Suppressor macrophage (primary cell): ENCODE measurements around the gene RTTN.
"Not testable (repeated sequence)": the region's sequence is repeated elsewhere in the genome, so short reads cannot be mapped to it uniquely, and the experiment has no call there.

Experiments used
- DNase-seq, 4 experiments: peaks; one replicate each; pipeline ENCODE4 v3.0.0-alpha.2; 2020 to 2022

RTTN gene

DNA sequence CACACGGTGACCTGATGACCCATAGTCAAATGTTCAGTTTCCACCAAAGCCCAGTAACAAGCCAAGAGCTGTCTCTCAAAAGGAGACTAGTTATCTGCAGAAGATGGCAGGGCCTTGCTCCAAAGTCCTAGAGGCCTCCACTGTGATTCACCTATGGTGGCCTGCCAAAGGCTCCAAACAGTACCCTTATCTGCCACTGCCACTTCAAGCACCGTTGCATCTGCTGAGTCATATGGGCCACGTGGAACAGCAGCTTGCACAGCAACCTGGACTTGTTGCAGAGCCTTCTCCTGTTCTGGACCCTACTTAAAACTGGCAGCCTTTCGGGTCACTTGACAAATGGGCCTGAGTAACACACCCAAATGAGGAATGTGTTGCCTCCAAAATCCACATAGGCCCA lies 230.2 kb downstream of the RTTN start:
- not testable (repeated sequence) for DNase-seq

DNA sequence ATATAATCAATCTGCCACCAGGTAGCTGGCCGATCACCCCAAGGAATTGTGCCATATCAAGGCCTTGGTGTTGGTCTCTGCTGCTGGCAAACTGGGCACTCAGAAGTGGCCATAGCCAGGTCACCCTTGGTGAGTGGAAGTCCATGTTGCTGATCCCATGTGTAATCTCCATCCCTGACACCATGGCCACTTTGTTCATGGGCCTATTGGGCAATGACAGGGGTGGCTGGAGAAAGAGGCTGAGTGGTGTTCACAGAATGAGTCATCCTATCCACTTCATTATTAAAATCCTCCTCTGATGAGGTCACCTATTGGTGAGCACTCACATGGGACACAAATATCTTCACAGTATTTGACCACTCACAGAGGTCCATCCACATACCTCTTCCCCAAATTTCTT lies 231.1 kb downstream of the RTTN start:
- DNase-seq: peak; percentile 42 to 66 (median 44)

DNA sequence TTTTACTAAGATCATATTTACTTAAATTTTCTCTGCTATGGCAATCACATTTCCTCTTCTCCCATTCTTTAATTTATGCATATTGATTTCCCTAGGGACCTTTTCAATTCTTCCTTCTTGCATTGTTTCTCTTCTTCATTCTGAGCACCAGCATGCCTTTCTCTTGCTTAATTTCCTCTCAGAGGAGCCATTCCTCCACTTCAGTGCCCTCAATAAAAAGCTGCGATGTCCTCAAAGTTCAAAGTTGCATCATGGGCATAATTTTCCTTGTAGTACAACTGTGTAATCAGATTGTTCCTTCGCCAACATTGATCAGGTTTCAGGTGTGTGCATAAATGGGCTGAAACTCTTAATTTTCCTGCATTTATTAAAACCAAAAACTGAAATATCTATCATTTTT lies 236.0 kb downstream of the RTTN start:
- DNase-seq: peak in 1 of 4 experiments; percentile 26

GRCh38 chr18:69968039-69968438 lies 237.4 kb downstream of the RTTN start:
- no peak for DNase-seq

GRCh38 chr18:69963196-69963595 lies 242.3 kb downstream of the RTTN start:
- no peak for DNase-seq

GRCh38 chr18:69961718-69962117 lies 243.8 kb downstream of the RTTN start:
- DNase-seq: no peak

DNA sequence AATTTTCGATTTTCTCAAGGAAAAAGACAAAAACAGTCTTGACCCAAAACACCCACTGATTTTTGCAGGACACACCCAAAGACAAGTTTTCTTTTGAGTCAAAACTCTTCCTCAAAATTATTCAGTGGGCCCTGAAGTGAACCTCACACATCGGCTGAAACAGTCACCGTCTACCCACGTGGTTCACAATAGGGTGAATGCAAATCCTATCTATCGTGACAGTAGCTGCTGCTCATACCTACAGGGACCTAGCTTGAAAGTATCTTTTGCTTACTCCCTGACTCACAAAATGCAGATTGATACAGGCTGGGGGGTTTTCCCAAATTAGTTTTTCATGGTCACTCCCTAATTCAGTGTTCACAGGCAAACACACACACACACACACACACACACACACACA lies 247.1 kb downstream of the RTTN start:
- peak in 3 of 4 experiments; percentile 18 to 47 (median 46) for DNase-seq

- DNase-seq: peak in 2 of 4 experiments; percentile 15 to 29
These were observed 247.7 kb downstream of the RTTN start for GRCh38 chr18:69957747-69958146.

GRCh38 chr18:69956665-69957620 lies 248.5 kb downstream of the RTTN start:
- DNase-seq: peak in 3 of 4 experiments; percentile 38 to 39 (median 39)

- DNase-seq: no peak
These were observed 249.4 kb downstream of the RTTN start for GRCh38 chr18:69956057-69956456.

DNA sequence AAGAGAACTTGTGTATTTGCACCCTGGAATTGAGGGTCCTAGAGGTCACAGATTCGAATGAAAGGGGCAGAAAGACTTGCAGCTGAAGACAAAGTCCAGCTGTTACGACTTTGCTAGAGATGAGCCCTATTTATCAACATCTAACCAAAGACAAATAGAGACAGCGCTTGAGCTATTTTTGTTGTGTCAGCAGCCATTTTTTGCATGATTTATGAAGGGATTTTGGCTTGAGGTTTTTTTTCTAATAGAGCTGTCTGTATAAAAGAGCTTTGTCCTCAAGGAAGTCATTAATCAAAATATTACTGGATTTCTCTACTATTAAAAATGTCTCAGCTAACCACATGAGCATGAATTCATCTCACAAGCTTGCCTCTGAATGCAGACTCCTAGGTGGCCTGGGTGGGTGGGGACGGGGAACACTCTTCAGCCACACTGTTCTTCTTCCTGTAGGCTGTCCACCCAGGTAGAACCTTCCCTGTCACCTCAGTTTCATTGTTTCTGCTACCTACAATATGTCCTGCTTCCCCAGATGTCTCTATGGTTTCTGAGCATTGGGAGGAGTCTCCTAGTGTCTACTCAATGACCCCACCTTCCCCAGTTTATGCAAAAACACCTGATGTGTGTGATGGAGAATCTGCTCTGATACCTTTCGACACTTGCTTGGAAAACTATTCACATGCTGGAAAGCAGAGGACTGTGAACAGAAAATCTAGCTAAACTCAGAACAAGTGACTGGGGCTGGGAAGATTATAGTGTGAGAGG lies 250.6 kb downstream of the RTTN start:
- DNase-seq: no peak

- no peak for DNase-seq
These were observed 252.3 kb downstream of the RTTN start for GRCh38 chr18:69953191-69953590.
